GM06990 (cell line): Measurements from ENCODE around the gene SEPHS1.
"Not testable (repeated sequence)": the region's sequence is repeated elsewhere in the genome, so short reads cannot be mapped to it uniquely, and the experiment has no call there.

Experiments
- DNase-seq: peaks from one replicate; pipeline ENCODE4 v3.0.0-alpha.2; 2011; ENCODE audit not compliant: insufficient read length; ENCODE audit errors: extremely low read depth
- H3K27me3 ChIP-seq: replicated peaks from 2 replicates; pipeline ENCODE4 v1.6.0; 2011; ENCODE audit warnings: low read length; ENCODE audit not compliant: control insufficient read depth, insufficient read depth
- H3K36me3 ChIP-seq: 2 replicates; pipeline ENCODE4 v1.5.1; 2011; ENCODE audit warnings: low read length; ENCODE audit not compliant: control insufficient read depth, insufficient read depth
- H3K4me3 ChIP-seq: replicated peaks from 2 replicates; pipeline ENCODE4 v1.5.1; 2011; ENCODE audit warnings: low read depth, mild to moderate bottlenecking, control low read depth, low read length
- TF ChIP-seq, protein P1 (sequence below): IDR thresholded peaks from 2 replicates; pipeline ENCODE4 v1.5.1; 2011; ENCODE audit warnings: low read length, control low read depth, mild to moderate bottlenecking, inconsistent platforms; ENCODE audit not compliant: insufficient read depth, poor library complexity, severe bottlenecking

SEPHS1 gene

DNA sequence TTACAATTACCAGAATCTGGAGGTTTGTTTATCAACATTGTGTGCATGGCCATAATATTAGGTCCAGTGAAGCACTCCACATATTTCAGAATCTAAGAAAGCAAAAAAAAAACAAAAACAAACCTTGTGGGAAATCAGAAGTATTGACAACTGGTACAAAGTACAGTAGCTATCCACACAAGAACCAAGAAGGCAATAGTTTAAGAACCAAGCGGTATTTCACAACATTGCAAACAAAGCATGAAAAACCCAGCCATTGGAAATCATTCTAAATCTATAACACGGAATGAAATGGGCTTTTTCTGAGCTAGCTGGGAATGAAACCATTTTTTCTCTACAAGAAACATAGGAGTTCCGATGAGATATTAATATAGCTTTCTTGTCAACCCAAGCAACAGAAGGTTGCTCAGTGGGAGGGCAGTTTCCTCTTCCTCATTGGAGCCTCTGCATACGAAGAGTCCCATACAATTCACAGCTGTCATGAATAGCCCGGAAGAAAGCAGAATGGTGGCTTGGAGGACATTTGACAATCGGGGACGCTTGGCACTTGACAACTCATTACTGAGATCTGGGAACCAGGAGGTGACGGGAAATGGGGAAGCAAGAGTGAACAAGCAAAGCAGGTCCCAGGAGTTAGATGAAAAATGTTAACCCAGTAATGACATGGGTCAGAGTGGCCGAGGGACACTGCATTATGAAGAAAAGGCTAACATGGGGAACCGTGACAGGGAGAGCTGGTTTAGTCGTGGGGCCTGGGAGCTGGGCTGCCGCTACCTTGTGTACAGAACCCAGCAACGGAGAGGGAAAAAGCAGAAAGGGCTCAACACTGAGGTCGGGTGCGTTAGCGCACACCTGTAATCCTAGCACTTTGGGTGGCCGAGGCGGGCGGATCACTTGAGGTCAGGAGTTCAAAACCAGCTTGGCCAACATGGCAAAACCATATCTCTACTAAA lies 56.0 kb downstream of the SEPHS1 start:
- H3K4me3 ChIP-seq: no peak overlapping the region
- no peak for DNase-seq
- no peaks in the 10 kb centered on the region for H3K36me3 ChIP-seq
- H3K27me3 ChIP-seq: no peaks in the 10 kb centered on the region
- TF ChIP-seq, protein P1, sequence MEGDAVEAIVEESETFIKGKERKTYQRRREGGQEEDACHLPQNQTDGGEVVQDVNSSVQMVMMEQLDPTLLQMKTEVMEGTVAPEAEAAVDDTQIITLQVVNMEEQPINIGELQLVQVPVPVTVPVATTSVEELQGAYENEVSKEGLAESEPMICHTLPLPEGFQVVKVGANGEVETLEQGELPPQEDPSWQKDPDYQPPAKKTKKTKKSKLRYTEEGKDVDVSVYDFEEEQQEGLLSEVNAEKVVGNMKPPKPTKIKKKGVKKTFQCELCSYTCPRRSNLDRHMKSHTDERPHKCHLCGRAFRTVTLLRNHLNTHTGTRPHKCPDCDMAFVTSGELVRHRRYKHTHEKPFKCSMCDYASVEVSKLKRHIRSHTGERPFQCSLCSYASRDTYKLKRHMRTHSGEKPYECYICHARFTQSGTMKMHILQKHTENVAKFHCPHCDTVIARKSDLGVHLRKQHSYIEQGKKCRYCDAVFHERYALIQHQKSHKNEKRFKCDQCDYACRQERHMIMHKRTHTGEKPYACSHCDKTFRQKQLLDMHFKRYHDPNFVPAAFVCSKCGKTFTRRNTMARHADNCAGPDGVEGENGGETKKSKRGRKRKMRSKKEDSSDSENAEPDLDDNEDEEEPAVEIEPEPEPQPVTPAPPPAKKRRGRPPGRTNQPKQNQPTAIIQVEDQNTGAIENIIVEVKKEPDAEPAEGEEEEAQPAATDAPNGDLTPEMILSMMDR: no peak

GRCh38 chr10:13291061-13291460 lies 57.0 kb downstream of the SEPHS1 start:
- no peaks in the 10 kb centered on the region for H3K27me3 ChIP-seq
- TF ChIP-seq, protein P1: no peak
- H3K4me3 ChIP-seq: no peak overlapping the region
- no peak for DNase-seq
- H3K36me3 ChIP-seq: no peaks in the 10 kb centered on the region

GRCh38 chr10:13284050-13284449 lies 64.0 kb downstream of the SEPHS1 start:
- H3K27me3 ChIP-seq: no peaks in the 10 kb centered on the region
- no peaks in the 10 kb centered on the region for H3K36me3 ChIP-seq
- DNase-seq: no peak
- TF ChIP-seq, protein P1: no peak
- no peak overlapping the region for H3K4me3 ChIP-seq

- not testable (repeated sequence) for DNase-seq, H3K4me3 ChIP-seq, H3K27me3 ChIP-seq, H3K36me3 ChIP-seq
Observed at GRCh38 chr10:13282348-13282747, 65.7 kb downstream of the SEPHS1 start.

DNA sequence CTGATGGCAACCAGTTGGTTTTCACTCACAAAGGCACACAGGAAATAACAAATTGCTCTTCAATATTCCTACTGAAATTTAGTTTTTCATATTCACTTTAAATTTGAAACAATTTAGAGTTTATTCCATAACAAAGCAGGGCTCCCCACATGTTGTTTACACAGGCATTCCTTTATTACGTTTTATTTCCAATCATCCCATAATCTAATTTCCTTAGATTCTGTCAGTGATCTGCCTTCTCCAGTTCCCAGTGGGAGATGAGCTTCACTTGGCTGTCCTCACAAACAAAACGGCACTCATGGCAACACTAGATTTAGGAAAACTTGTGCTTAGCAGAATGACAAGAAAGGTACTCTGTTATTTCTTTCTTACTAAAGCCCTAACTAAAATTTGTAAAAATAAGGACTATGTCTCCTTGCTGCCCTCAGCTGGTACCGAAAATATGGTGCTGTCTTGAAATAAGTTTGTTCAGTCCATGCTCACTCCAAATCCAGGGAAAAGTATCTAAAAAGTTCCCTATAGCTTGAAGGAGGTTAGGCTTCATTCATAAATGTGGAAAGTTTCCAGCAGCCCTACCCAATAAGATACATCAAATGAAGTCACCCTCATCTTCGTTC lies 71.2 kb downstream of the SEPHS1 start:
- Histone ChIP-seq H3K27me3 (no peaks in the 10 kb centered on the region), H3K36me3 (no peaks in the 10 kb centered on the region), H3K4me3 (no peak overlapping the region)
- TF ChIP-seq, protein P1: no peak
- no peak for DNase-seq

GRCh38 chr10:13276146-13276545 lies 71.9 kb downstream of the SEPHS1 start:
- H3K27me3 ChIP-seq, DNase-seq, H3K4me3 ChIP-seq, H3K36me3 ChIP-seq: not testable (repeated sequence)
